Stimulated activated CD8-positive, alpha-beta memory T cell treated with anti-CD3 and anti-CD28 coated beads, Interleukin-12 subunit alpha, Interleukin-12 subunit beta, amount 100 ng/mL, for 1 hour (primary cell): ENCODE data around the gene C1QTNF6.
A peak's percentile ranks its signal among the peaks of the same experiment; 100 is the strongest.

ENCODE experiments used
- DNase-seq: peaks from one replicate; pipeline ENCODE4 v3.0.0-alpha.2; 2020; ENCODE audit warnings: low read depth

The C1QTNF6 gene

GRCh38 chr22:37162221-37163095 lies 25.6 kb downstream of the C1QTNF6 start:
- peak; percentile 52 for DNase-seq

- DNase-seq, result no peak
These were observed 26.6 kb downstream of the C1QTNF6 start for GRCh38 chr22:37161443-37161842.

- DNase-seq, result no peak
These were observed 28.0 kb downstream of the C1QTNF6 start for GRCh38 chr22:37160027-37160426.

DNA sequence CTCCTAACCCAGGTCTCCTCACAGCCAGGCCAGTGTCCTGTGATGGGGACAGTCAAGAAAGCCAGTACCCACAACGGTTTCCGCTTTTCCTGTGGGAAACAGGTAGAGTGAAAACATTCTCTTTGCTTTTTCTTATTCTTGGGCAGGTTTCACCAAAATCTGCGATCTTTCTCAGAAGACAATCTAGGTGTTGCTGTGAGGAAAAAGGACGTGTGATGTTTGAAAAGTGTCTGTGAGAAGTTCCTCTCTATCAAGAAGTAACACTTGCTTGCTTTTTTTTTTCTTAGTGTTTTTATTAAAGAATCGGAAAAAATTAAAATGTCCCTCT lies 29.1 kb downstream of the C1QTNF6 start:
- no peak for DNase-seq

DNA sequence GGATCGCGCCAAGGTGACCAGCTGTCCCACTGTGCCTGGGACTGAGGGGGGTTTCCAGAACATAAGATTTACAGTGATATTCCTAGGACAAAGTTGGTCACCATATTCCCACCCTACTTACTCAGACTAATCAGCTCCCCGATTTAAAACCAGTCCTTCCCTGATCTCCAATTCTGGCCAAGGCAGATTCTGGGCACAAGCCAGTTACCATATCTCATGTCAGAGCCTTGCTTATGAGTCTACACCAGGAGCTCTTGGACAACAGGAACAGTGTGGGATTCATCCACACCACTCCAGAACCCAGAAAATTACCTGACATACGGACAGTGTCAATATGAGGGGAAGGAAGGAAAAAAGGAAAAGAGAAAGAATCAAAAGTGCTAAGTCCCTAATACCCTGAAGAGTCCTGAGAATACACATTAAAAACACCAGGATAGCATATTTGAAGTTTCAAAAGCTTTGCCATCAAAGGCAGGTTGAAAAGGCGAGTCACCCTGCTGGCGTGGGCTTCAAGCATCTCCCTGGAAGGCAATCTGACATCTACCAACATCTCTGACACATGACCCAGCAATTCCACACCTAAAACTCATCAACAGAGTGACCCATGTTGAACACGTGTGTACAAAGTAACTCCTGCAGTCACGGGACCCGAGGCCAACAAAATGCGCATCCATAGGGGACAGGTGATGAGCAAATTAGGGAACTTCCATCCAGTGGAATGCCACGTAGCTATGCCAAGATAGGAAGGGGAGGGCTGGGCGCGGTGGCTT lies 30.3 kb downstream of the C1QTNF6 start:
- no peak for DNase-seq

DNA sequence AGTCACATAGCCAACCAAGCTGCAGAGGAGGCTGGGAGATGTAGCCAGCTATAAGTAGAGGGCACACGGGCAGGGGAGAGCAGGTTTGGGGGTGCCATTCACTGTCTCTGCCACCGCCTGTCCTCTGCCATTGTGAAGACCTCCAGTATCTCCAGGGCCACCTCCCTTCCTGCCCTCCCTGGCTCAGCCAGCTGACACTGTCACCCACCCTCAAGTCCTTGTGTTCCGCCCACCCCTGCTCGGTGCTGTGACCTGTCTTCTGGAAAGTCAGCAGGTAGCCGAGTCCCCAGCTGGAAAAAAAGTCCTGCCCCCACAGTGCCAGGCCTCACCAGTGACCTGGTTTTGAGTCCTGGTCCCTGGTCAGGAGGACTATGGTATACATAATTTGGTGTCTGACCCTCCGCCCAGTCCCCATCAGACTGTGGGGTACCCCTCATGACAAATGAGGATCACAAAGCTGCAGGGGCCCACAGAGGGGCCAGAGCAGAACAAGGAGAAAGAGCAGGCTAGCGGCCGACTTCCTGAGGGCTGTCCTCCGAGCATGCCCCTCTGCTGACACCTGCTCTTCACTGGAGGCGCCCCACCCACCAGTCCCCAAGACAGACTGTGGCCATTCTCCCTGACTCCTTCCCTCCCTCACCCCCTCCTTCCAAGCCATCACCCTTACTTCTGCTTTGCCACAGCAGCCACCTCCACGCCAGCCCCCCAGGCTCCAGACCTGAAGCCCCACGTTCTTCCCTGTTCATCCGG lies 31.2 kb downstream of the C1QTNF6 start:
- no peak for DNase-seq

- DNase-seq, result no peak
These were observed 32.1 kb downstream of the C1QTNF6 start for GRCh38 chr22:37155971-37156370.

GRCh38 chr22:37154925-37155712 lies 32.9 kb downstream of the C1QTNF6 start:
- DNase-seq, result no peak

DNA sequence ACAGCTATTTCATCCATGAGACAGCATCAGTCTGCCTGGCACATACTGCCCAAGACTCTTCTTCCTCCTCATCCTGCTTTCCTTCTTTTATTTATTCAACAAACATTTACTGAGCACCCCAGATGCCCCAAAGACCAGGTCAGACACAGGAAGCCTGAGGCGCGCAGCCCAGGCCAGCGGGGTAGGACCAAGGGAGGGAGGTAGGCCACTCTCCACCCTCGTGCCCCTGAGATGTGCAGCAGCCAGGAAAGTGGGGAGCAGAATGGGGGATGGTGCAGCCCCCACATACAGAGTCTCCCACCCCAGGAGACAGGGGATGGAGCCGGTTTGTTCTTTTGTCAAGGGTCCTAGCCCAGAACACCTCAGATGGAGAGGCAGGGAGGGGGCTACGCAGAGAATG lies 34.1 kb downstream of the C1QTNF6 start:
- DNase-seq, result no peak

GRCh38 chr22:37151401-37151800 lies 36.6 kb downstream of the C1QTNF6 start:
- DNase-seq, result no peak

DNA sequence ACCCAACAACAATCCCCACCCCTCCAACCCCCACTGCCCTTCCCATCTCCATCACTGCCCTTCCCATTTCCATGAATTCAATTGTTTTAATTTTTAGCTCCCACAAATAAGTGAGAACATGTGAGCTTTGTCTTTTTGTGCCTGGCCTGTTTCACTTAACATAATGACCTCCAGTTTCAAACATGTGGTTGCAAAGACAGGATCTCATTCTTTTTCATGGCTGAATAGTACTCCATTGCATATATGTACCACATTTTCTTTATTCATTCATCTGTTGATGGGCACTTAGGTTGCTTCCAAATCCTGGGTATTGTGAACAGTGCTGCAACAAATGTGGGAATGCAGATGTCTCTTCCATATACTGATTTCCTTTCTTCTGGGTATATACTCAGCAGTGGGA lies 37.3 kb downstream of the C1QTNF6 start:
- DNase-seq, result no peak

DNA sequence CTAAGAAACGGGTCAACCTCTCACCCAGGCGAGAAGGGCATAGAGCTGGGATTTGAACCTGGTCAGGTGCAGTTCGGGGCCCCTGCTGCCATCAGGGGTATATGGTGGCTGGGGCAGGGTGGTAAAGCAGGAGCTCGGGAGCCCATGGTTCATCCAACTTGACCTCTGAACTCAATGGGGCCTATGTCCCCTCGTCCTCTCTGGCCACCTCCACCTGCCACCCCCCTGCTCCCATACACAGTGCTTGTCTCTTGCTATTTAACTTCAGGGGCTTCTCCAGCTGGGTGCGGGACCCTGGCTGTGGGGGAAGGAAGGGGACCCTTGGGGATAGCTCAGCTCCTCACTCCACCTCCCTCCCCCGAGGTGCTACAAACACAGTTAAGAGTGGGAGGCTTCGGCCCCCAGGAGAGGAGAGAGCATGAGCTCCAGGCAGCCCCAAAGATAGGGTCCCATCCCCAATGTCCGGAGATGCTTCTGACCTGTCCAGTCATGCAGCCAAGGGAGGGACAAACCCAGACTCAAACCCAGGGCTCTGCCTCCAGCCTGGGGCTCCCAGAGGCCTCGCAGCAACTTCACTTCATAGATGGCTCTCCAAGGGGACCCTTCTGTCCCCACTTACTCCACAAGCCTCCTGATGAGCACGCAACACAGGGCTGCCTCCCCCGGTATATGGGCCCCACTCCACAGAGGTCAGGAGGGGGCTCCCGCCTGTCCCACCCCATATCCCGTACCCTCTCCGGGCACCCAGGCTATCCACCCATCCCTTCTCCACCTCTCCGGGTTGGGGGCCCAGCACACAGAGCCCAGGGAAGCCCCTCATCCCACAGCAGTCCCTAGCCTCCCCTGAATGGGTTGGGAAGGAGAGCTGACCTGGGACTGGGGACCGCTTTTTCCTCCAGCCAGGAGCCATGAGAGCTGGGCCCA lies 39.0 kb downstream of the C1QTNF6 start:
- no peak for DNase-seq

DNA sequence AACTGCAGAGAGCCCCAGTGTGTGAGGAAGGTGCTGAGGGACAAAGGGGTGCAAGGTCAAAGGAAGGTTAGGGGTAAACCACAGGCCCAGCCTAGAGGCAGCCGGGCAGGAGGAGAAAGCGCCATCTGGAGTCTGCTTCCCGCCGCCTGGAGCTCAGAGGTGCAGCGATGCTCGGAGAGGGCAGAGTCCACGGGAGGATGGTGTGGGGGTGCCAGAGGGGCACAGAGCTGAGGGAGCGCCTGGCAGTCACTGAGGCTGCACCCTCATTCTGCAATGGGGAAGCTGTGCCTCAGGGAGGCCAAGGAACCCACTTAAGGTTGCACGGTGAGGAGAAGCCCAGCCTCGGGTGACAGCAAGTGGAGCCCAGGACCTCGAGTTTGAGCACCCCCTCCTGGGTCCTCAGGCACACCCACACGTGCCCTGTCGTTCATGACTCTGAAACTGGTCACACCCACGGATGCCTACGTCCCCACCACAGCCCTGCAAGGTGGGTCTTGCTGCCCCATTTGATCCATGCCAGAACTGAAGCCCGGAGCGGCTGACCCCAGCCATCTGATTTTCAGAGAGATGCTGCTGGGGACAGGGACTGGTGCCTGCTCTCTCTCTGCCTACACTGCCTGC lies 39.9 kb downstream of the C1QTNF6 start:
- no peak for DNase-seq

DNA sequence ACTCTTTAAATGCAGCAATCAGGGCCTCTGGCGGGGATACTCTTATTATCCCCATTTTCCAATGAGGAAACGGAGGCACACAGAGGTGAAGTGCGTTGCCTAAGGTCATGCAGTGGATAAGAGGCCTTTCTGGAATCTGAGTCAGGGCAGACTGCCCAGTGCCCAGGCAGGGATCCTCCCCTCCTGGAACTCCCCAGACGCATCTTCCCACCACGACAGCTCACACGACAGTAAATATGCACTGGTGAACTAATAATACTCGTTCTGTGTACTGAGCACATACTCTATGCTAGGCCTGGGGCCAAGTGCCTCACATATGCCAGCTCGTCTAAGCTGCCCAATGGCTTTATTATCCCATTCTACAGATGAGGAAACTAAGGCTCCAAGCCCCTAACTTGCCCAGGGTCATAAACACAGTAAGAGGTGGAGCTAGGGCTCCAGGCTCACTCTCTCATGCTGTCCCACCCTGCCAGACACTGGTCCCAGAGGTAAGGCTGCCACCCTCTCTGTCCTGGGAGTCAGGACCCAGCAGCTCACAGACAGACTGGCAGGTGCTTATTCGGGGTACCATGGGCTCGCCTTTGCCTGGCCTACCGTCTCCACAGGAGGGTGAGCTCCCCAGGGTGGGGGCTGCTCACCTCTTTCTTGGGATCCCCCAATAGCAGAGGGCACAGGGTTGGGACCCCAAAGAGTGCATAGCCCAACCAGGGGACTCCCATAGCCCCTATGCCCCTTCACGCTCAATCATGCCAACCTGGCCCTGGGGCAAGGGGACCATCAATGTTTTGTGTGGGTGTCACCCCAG lies 40.7 kb downstream of the C1QTNF6 start:
- DNase-seq, result no peak

DNA sequence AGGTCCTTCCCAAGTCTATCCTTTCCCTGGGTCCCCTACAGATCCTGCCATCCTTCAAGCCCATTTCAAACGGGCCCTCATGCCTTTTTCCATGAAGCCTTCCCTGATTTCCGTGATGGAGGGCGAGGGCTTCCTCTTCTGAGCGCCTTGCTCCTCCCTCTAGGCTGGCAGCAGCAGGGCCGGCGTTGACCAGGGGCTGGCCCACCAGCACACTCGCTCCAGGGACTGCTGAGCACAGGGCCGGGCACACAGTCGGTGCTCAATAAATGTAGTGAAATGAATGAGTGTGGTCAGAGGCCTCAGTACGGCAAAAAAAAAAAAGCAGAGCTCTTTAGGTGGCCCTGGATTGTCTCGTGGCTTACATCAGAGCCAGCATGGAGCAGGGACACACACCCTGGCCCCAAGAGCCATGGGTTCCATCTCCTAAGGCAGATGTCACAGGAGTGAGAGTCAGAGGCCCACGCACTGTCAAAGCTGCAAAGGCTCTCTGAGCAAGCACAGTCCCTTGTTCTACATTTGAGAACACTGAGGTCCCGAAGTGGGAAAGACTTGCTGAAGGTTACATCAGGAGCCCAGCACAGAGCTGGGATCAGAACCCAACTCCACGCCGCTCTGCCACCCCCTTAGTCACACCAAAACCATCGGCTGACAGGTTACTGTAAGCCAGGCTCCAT lies 41.4 kb downstream of the C1QTNF6 start:
- DNase-seq, result no peak

DNA sequence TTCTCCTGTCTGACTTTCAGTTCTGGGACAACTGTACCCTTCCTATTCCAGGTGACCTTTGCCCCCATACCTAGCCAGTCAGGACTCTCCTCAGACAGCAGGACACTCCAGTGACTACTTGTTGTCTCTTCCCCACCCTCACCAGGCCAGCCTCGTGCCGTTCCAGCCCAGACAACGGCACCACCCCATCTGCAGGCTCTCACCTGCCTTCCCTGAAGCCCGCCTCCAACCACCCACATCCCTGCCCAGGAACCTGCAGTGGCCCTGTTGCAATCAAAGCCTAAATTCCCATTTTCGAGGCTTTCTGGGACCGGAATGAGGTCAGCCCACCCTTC lies 42.0 kb downstream of the C1QTNF6 start:
- DNase-seq, result no peak

GRCh38 chr22:37145180-37146050 lies 42.6 kb downstream of the C1QTNF6 start:
- no peak for DNase-seq

GRCh38 chr22:37144180-37144554 lies 43.9 kb downstream of the C1QTNF6 start:
- DNase-seq, result no peak
